K562 (cell line): ENCODE measurements around the gene KCNQ2. TPM values are rescaled to one million over a fixed set of nuclear protein-coding genes. Genes with fewer than 3 reads are reported as not detected.

ENCODE experiments used
- ATAC-seq: fragments of 200-7000 bp; cut with Tn5 transposase; 3 replicates; pipeline ENCODE4 v1.9.1; 2020; ENCODE audit warnings: moderate library complexity
- BruUV-seq: library from RNA; stranded (reverse); fragments of 400-500 nt; replicated peaks from 2 replicates; lab custom pipeline; 2021; lab: Mats Ljungman, UMichigan
- CTCF ChIA-PET: fragments of 300-600 bp; formaldehyde crosslinking; extraction: SDS; loops from one replicate; lab custom pipeline; 2021; ENCODE audit warnings: low intra/inter-chr PET ratio; lab: Yijun Ruan, JAX
- POLR2A ChIA-PET: fragments of 300-600, 350-650 bp; sonication (Branson Sonifier 250); formaldehyde crosslinking; extraction: SDS; loops from one replicate; lab custom pipeline; 2021; ENCODE audit warnings: antibody characterized with exemption, inconsistent platforms; lab: Yijun Ruan, JAX
- DNase-seq, 4 experiments: peaks; one replicate each; pipeline versions ENCODE4 v3.0.0 to v3.0.0-alpha.2; 2011 to 2018; ENCODE audit warnings: low spot score in 3 of 4, mixed read lengths in 3 of 4; ENCODE audit errors: extremely low read depth in 1 of 4
- FAIRE-seq: peaks from 2 replicates; lab custom pipeline; 2011; peaks lifted over from hg19 to GRCh38; lab: Jason Lieb, UNC
- H2AFZ ChIP-seq: 2 replicates; pipeline ENCODE4 v1.6.0; 2011; ENCODE audit warnings: low read depth, low read length, control low read depth, inconsistent platforms
- H3K27ac ChIP-seq: fragments of 200-600 bp; 3 replicates; pipeline ENCODE4 v1.8.0; 2011; ENCODE audit warnings: low read depth, mild to moderate bottlenecking, control low read depth, inconsistent platforms, low read length, moderate library complexity, mixed read lengths; ENCODE audit errors: extremely low read depth
- H3K27me3 ChIP-seq, 2 experiments: fragments of 300-600 bp in 1 of 2; 2 replicates in 1 of 2; 3 replicates in 1 of 2; pipeline versions ENCODE4 v1.6.0 to v1.8.0; 2011; ENCODE audit warnings: inconsistent platforms in 2 of 2, low read length in 2 of 2, mild to moderate bottlenecking in 1 of 2, mixed read lengths in 1 of 2, moderate library complexity in 1 of 2; ENCODE audit not compliant: control insufficient read depth in 2 of 2, insufficient read depth in 2 of 2
- H3K36me3 ChIP-seq: fragments of 300-600 bp; 3 replicates; pipeline ENCODE4 v1.8.0; 2011; ENCODE audit warnings: mild to moderate bottlenecking, low read length, inconsistent platforms; ENCODE audit not compliant: control insufficient read depth, insufficient read depth
- H3K4me1 ChIP-seq, 2 experiments: fragments of 200-600 bp in 1 of 2; replicated peaks in 1 of 2; 2 replicates in 1 of 2; 3 replicates in 1 of 2; pipeline versions ENCODE4 v1.5.1 to v1.8.0; 2011; ENCODE audit warnings: inconsistent platforms in 2 of 2, low read length in 2 of 2, mild to moderate bottlenecking in 1 of 2, mixed read lengths in 1 of 2, moderate library complexity in 1 of 2; ENCODE audit not compliant: control insufficient read depth in 2 of 2, insufficient read depth in 2 of 2
- H3K4me2 ChIP-seq: 2 replicates; pipeline ENCODE4 v1.6.1; 2011; ENCODE audit warnings: low read length, control low read depth, inconsistent platforms, mixed read lengths; ENCODE audit not compliant: insufficient read depth
- H3K4me3 ChIP-seq: fragments of 200-600 bp; sonication (generic), shearing (Covaris generic); 2 replicates; pipeline ENCODE4 v1.5.1; 2016; ENCODE audit warnings: control low read depth, inconsistent platforms
- H3K79me2 ChIP-seq: fragments of 200-600 bp; 3 replicates; pipeline ENCODE4 v1.8.0; 2011; ENCODE audit warnings: low read length, inconsistent platforms; ENCODE audit not compliant: control insufficient read depth, insufficient read depth
- H3K9ac ChIP-seq, 2 experiments: 2 replicates each; pipeline versions ENCODE4 v1.6.0 to v1.6.1; 2011; ENCODE audit warnings: low read depth in 2 of 2, low read length in 2 of 2, control low read depth in 1 of 2, inconsistent platforms in 1 of 2, mild to moderate bottlenecking in 1 of 2, mixed read lengths in 1 of 2; ENCODE audit not compliant: insufficient read depth in 1 of 2
- H3K9me1 ChIP-seq: one replicate; pipeline ENCODE4 v1.6.0; 2011; ENCODE audit warnings: inconsistent platforms, mild to moderate bottlenecking, low read length, moderate library complexity; ENCODE audit not compliant: control insufficient read depth, insufficient read depth
- H3K9me3 ChIP-seq: replicated peaks from 2 replicates; pipeline ENCODE4 v1.5.1; 2011; ENCODE audit warnings: low read depth, low read length, inconsistent platforms; ENCODE audit not compliant: control insufficient read depth, insufficient read depth
- H4K20me1 ChIP-seq: replicated peaks from 2 replicates; pipeline ENCODE4 v1.6.1; 2011; ENCODE audit warnings: low read length, inconsistent platforms, mixed read lengths; ENCODE audit not compliant: control insufficient read depth, insufficient read depth
- GATAD2B ChIP-seq: fragments of 450-650 bp; IDR thresholded peaks from 2 replicates; pipeline ENCODE4 v1.6.1; 2017; ENCODE audit warnings: mild to moderate bottlenecking, borderline replicate concordance
- HMGN3 ChIP-seq: IDR thresholded peaks from 2 replicates; pipeline ENCODE4 v1.6.1; 2011; ENCODE audit warnings: borderline replicate concordance, low read depth, mild to moderate bottlenecking, mixed read lengths, low read length; ENCODE audit not compliant: insufficient read length; ENCODE audit errors: extremely low read depth
- HSF4 ChIP-seq: fragments of 250-450 bp; sonication (Bioruptor Pico); IDR thresholded peaks from 2 replicates; pipeline ENCODE4 v2.1.2; 2022; ENCODE audit warnings: mild to moderate bottlenecking, moderate library complexity, borderline replicate concordance
- NFXL1 ChIP-seq: fragments of 450-650 bp; formaldehyde crosslinking; IDR thresholded peaks from 2 replicates; pipeline ENCODE4 v1.4.0; 2021; ENCODE audit warnings: mild to moderate bottlenecking
- PCBP1 ChIP-seq: fragments of 200-400 bp; formaldehyde crosslinking; IDR thresholded peaks from 2 replicates; pipeline ENCODE4 v1.6.1; 2018; ENCODE audit warnings: mild to moderate bottlenecking, low read depth, low read length; ENCODE audit not compliant: poor library complexity, severe bottlenecking
- SREBF1 ChIP-seq: fragments of 150-350 bp; IDR thresholded peaks from 2 replicates; pipeline ENCODE4 v1.6.1; 2014; ENCODE audit warnings: antibody characterized with exemption, low read depth, low read length, borderline replicate concordance
- ZNF133 ChIP-seq: fragments of 250-450 bp; sonication (Bioruptor Pico); IDR thresholded peaks from 2 replicates; pipeline ENCODE4 v1.4.0; 2020; ENCODE audit warnings: mild to moderate bottlenecking
- ZNF589 ChIP-seq: fragments of 200-800 bp; sonication (Bioruptor generic); IDR thresholded peaks from 2 replicates; pipeline ENCODE4 v1.6.1; 2016; ENCODE audit warnings: low read depth, missing genetic modification characterization, missing compliant biosample characterization
- WGBS: fragments of 100-300 bp; shearing (Covaris generic); methylation state at CpG from one replicate; pipeline ENCODE4 v1.1.6; 2016; ENCODE audit warnings: low coverage, mixed read lengths; ENCODE audit not compliant: insufficient coverage; ENCODE audit errors: missing lambda C conversion rate; 5-methylcytosine and 5-hydroxymethylcytosine counted together
- in situ Hi-C: fragments of 300-500 bp; cut with MboI; formaldehyde crosslinking; loops from 4 replicates; pipeline ENCODE4 v1.15.0; 2018; ENCODE audit warnings: inconsistent platforms, mixed read lengths
- intact Hi-C: fragments of 100-400 bp; cut with micrococcal nuclease; formaldehyde crosslinking; loops from 2 replicates; pipeline ENCODE4 v1.14.2; 2022
- polyA plus RNA-seq, 8 experiments: library from polyadenylated mRNA; depleted of rRNA in 4 of 8; stranded (reverse) in 5 of 8; unstranded in 3 of 8; fragments of >200 nt; fragmentation: Nextera tagmentation in 2 of 8; fragmentation: Illumina TruSeq in 1 of 8; extraction: Ambion mirVana in 2 of 8; extraction: Trizol in 1 of 8; gene quantifications; 2 replicates each; pipeline versions ENCODE4 v1.2.1 to v1.2.3, GENCODE V29; 2011 to 2014; ENCODE audit warnings: inconsistent platforms in 1 of 8, missing spikeins in 1 of 8
- total RNA-seq, 7 experiments: library from RNA; depleted of rRNA in 6 of 7; stranded (reverse); fragments of >200 nt in 6 of 7; fragmentation: Illumina TruSeq in 2 of 7; extraction: Trizol in 2 of 7; gene quantifications; 2 replicates each; pipeline versions ENCODE4 v1.2.1 to v1.2.3, GENCODE V29; 2011 to 2021; ENCODE audit warnings: low replicate concordance in 1 of 7

KCNQ2 gene
- total and polyA plus RNA-seq, 9 of the 15 experiments (the other 6 are each of a cell fraction or from before 2014, with no cell fraction given), result 0.13 to 0.16 TPM; not detected in 7

DNA sequence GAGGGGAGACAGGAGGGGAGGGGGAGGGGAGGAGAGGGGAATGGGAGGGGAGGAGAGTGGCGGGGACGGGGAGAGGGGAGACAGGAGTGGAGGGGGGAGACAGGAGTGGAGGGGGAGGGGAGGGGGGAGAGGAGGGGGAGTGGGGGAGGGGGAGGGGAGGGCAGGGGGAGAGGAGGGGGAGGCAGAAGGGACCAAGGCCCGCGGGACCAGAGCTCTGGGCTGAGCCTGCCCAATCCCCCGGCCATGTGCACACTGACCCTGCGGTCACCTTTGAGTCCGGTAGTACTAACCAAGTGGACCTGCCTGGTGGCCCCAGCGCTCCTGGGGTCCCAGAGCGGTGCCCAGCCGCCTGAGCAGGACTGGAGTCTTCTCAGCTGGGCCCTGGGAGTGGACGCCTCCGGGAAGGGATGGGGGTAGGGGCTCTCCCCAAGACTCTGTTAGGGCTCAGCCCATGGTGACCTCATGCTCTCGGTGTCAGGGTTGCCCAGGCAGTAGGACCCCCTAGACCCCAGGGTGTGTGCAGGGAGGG lies 471 bp upstream of the KCNQ2 start:
- DNase-seq, result no peak
- intact Hi-C loops, result no loop called here
- Histone ChIP-seq H3K9me1 (no peaks in the 10 kb centered on the region), H3K9me3 (no peaks in the 10 kb centered on the region), H3K9ac (no peak overlapping the region), H4K20me1 (peaks cover 18% of the 10 kb centered on the region; the same call in 1 of the 2 replicates), H3K27ac (no peak overlapping the region), H3K4me1 (peaks cover 0 to 30% of the 10 kb centered on the region in 2 experiments; a peak in 2 of 5 replicates), H3K27me3 (peaks cover 28 to 81% of the 10 kb centered on the region in 2 experiments; a peak in 4 of 5 replicates), H3K4me3 (no peak overlapping the region), H2AFZ (no peak overlapping the region), H3K79me2 (no peaks in the 10 kb centered on the region), H3K4me2 (no peak overlapping the region), H3K36me3 (no peaks in the 10 kb centered on the region)
- in situ Hi-C loops, result no loop called here
- ChIA-PET CTCF (no interaction called here), POLR2A (interaction anchor here (1.4 kb wide), 1 partner anchor 10 kb away, joined by 6 read pairs; no protein-coding TSS in a partner anchor)
- WGBS, result 5% methylated on average over 3 of the region's 13 CpGs
- peak; percentile 94 for TF ChIP-seq PCBP1
- TF ChIP-seq HMGN3, result no peak
- no peak for TF ChIP-seq HSF4 (CRISPR knock-in tag)
- TF ChIP-seq SREBF1, result no peak
- no peak for TF ChIP-seq ZNF589 (CRISPR knock-in tag)
- no peak for TF ChIP-seq NFXL1 (CRISPR knock-in tag)
- TF ChIP-seq ZNF133, result no peak
- TF ChIP-seq GATAD2B, result no peak
- ATAC-seq, result no peak
- FAIRE-seq, result no peak
- BruUV-seq, result no TSS peak
